ENCODE data around the gene SMTN. TPM values are rescaled to one million over a fixed set of nuclear protein-coding genes. Genes with fewer than 3 reads are reported as not detected.

The SMTN gene
- total and polyA plus RNA-seq, 8 donors: 51.5 to 607 (median 275) TPM

GRCh38 chr22:31122532-31123291 lies 41.6 kb downstream of the SMTN start, which contains the start of gene INPP5J:
INPP5J (plus strand) TSS chr22:31122966; CDS start chr22:31123015, 49 bp downstream.
- Histone ChIP-seq H3K4me1 (peaks cover 8 to 23% (median 19%) of the 10 kb centered on the region in 4 donors), H3K9me3 (no peaks in the 10 kb centered on the region), H3K36me3 (no peaks in the 10 kb centered on the region), H3K27ac (peak within 1 kb of the TSS; percentile 44 to 81 (median 74)), H3K4me3 (peak within 1 kb of the TSS; percentile 44 to 58 (median 54)), H3K27me3 (no peaks in the 10 kb centered on the region)
- TF ChIP-seq POLR2A (IDR thresholded peaks at IDR 0.05) (no peak), CTCF (IDR thresholded peaks at IDR 0.05) (no peak), POLR2AphosphoS5 (IDR thresholded peaks at IDR 0.05) (peak in 2 of 3 donors; percentile 17 to 21), EP300 (IDR thresholded peaks at IDR 0.05) (no peak)
- intact Hi-C loops (cut with DNase I; ENCODE audit: low total_unique reads): no loop called here
- DNase-seq: peak; percentile 69 to 89
- 11 to 39% (median 21%) methylated on average over 5 to 10 of the region's 10 CpGs for WGBS, 5 donors

- no peak for DNase-seq
These were observed 42.1 kb downstream of the SMTN start for GRCh38 chr22:31123292-31123602.

GRCh38 chr22:31124290-31124689 lies 43.2 kb downstream of the SMTN start:
- Histone ChIP-seq H3K27ac (no peak overlapping the region), H3K4me3 (peak overlapping the region in 1 of 4 donors; percentile 58), H3K9me3 (no peaks in the 10 kb centered on the region), H3K27me3 (no peaks in the 10 kb centered on the region), H3K4me1 (peaks cover 8 to 23% (median 19%) of the 10 kb centered on the region in 4 donors), H3K36me3 (no peaks in the 10 kb centered on the region)
- WGBS, 5 donors: 51 to 77% (median 56%) methylated on average over 3 of the region's 3 CpGs
- TF ChIP-seq POLR2AphosphoS5 (IDR thresholded peaks at IDR 0.05) (no peak), CTCF (IDR thresholded peaks at IDR 0.05) (no peak), EP300 (IDR thresholded peaks at IDR 0.05) (no peak), POLR2A (IDR thresholded peaks at IDR 0.05) (no peak)
- DNase-seq: no peak
- intact Hi-C loops (cut with DNase I; ENCODE audit: low total_unique reads): no loop called here

More at GRCh38 chr22:31123292-31123602, 42.1 kb downstream of the SMTN start:
- WGBS, 5 donors: 51 to 64% (median 54%) methylated on average over 4 of the region's 4 CpGs
- no peaks in the 10 kb centered on the region for H3K9me3 ChIP-seq
- peak overlapping the region; percentile 44 to 58 (median 54) for H3K4me3 ChIP-seq
- H3K27me3 ChIP-seq: no peaks in the 10 kb centered on the region
- H3K4me1 ChIP-seq: peaks cover 8 to 23% (median 19%) of the 10 kb centered on the region in 4 donors
- H3K36me3 ChIP-seq: no peaks in the 10 kb centered on the region
- intact Hi-C loops (cut with DNase I; ENCODE audit: low total_unique reads): no loop called here
- H3K27ac ChIP-seq: peak overlapping the region in 4 of 5 donors; percentile 61 to 81 (median 76)
- TF ChIP-seq CTCF (IDR thresholded peaks at IDR 0.05) (no peak), POLR2AphosphoS5 (IDR thresholded peaks at IDR 0.05) (no peak), EP300 (IDR thresholded peaks at IDR 0.05) (no peak), POLR2A (IDR thresholded peaks at IDR 0.05) (no peak)

- intact Hi-C loops (cut with DNase I; ENCODE audit: low total_unique reads): no loop called here
- Histone ChIP-seq H3K4me1 (peaks cover 8 to 23% (median 19%) of the 10 kb centered on the region in 4 donors), H3K27ac (no peak overlapping the region), H3K4me3 (no peak overlapping the region), H3K36me3 (no peaks in the 10 kb centered on the region), H3K9me3 (no peaks in the 10 kb centered on the region), H3K27me3 (no peaks in the 10 kb centered on the region)
- no peak for DNase-seq
- TF ChIP-seq CTCF (IDR thresholded peaks at IDR 0.05) (no peak), POLR2AphosphoS5 (IDR thresholded peaks at IDR 0.05) (no peak), POLR2A (IDR thresholded peaks at IDR 0.05) (no peak), EP300 (IDR thresholded peaks at IDR 0.05) (no peak)
- 68 to 95% (median 81%) methylated on average over 7 to 14 of the region's 14 CpGs for WGBS, 5 donors
These were observed 43.8 kb downstream of the SMTN start for GRCh38 chr22:31124811-31125465.
